Globus pallidus (tissue), 1 donor: Measurements from ENCODE around the gene DPF3.
A peak's percentile ranks its signal among the peaks of the same experiment; 100 is the strongest.

Experiments
- DNase-seq: peaks from one replicate; pipeline ENCODE4 v3.0.0-alpha.2; 2015; ENCODE audit warnings: low spot score

Gene DPF3

DNA sequence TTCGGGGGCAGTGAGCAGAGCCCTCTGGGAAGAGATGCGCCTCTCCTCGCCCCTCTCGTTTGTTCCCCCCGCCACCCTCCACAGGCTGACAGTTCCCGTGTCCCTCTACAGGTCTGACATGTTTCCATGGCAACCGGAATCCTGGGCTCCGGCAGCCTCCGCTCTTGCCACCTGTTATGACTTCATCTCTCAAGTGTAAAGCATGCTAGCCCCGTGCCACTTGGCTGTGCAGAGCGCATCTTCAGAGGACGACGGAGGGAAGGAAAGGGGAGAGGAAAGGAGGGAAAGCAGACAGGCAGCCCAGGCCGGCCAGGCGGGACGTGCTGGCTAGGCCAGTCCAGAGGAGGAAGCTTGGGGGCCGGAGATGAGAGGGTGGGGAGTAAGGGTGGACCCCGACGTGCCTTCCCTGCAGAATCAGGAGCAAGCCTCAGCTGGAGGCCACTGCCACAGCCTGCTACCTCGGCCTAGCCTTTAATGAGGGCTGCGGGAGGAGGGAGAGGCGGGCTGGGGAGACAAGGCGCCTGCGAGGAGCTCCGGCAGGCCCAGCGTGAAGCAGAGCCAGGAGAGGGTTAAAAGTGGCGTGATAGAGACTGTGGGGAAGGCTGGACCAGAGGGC is 214.3 kb downstream of the DPF3 start:
- DNase-seq: peak; percentile 19

GRCh38 chr14:72679141-72679535 is 214.8 kb downstream of the DPF3 start:
- DNase-seq: peak; percentile 18

DNA sequence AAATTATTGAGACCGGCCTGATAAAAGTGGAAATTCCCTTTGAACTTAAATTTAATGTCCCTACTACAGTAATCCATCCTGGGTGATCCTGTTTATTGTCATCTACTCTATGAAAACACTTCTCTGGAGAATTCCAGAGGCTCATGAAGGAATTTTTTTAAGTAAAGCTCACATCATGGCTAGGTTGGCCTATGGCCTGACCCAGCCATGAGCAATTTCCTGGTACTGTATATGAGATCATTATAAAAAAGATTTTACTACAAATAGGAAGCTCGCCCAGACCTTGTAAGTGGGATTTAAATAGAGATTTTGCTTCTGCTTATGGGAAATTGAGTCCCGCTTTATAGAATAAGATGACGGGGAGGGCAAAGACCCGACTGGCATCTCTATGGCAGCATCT is 215.5 kb downstream of the DPF3 start:
- no peak for DNase-seq

GRCh38 chr14:72677664-72678063 is 216.2 kb downstream of the DPF3 start:
- no peak for DNase-seq

- no peak for DNase-seq
Measured at GRCh38 chr14:72675126-72675525, 218.8 kb downstream of the DPF3 start.

GRCh38 chr14:72673179-72673578 is 220.7 kb downstream of the DPF3 start:
- DNase-seq: no peak

DNA sequence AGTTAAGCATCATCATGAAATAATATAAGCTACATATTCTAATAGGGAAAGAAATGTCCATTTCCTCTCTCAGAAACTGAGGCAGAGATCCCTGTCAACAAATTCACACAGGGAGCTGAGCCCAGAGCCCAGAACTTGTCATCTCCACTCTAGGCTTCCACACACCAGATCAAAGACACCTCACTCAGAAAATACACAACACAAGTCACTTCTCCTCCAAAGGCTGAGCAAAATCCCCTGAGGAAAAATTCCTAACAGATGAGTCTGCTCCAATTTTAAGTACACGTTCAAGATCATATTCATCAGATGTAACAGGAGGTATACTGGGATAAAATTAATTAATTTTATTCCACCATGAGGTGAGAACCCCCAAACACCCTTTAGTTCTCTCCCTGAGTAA is 227.3 kb downstream of the DPF3 start:
- DNase-seq: no peak

DNA sequence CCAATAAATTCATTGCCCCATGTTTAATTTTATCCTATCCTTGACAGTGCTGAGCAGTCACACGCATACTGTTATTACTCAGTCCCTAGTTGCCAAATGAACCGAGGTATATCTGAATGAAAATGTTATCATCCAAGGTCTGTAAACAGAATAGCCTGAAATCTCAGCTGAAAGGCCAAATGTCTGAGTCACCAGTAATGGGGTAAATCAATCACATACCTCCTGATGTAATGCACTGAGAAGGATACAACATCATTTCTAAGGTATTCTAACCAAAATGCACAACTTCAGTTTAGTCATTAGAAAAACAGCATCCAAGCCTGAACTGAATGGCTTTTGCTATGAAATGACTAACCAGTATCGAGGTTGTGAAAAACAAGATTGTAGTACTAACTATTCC is 228.6 kb downstream of the DPF3 start:
- no peak for DNase-seq

- DNase-seq: no peak
Measured at GRCh38 chr14:72664651-72665050, 229.2 kb downstream of the DPF3 start.

DNA sequence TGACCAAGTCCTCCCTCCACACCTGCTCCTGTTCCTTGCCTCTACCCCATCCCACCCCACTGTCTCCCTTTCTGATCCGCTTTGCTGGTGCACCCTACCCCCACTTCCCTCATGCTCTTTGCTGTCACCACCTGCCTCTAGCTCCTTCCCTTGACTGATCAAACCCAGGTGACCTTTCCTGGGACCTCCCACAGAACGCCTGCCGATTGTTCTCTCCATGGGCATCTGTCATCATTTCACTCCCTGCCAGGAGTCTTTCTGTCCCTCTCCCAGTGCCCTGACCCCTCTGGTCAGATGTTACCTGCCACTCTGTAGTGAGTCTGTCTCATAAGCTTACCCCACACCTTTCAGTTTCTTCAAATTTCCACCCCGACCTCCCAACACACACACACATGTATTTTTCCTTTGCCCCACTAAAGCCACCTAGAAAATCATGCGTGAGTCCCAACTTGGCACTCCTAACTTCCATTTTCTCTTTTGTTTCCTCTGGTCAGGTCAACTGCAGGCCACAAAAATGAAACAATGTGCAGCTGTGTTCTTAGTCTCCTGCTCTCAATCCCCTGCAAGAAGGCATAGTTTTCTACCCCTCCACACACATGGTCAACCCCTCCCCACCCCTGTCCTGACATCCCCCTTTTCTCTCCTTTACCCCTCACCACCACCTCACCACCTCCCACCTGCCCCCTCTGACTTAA is 229.8 kb downstream of the DPF3 start:
- no peak for DNase-seq

DNA sequence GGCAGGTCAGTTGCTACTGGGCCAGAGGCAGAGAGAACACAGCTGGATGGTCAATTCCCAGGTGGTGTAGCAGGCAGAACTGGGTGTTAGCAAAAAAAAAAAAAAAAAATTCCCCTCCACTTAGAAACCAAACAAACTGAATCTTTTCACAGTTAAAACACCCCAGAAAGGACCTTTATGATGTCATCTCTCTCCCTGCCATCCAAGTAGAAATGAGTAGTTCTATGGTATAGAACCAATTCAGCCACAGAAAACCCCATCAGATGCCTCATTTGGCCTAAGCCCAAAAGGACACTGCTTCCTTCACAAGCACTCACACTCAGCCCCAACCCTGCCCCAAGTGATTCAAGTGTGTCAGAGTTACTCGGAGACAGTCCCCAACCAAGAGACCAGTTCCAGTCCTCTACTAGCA is 230.8 kb downstream of the DPF3 start:
- no peak for DNase-seq

- no peak for DNase-seq
Measured at GRCh38 chr14:72662214-72662613, 231.7 kb downstream of the DPF3 start.

DNA sequence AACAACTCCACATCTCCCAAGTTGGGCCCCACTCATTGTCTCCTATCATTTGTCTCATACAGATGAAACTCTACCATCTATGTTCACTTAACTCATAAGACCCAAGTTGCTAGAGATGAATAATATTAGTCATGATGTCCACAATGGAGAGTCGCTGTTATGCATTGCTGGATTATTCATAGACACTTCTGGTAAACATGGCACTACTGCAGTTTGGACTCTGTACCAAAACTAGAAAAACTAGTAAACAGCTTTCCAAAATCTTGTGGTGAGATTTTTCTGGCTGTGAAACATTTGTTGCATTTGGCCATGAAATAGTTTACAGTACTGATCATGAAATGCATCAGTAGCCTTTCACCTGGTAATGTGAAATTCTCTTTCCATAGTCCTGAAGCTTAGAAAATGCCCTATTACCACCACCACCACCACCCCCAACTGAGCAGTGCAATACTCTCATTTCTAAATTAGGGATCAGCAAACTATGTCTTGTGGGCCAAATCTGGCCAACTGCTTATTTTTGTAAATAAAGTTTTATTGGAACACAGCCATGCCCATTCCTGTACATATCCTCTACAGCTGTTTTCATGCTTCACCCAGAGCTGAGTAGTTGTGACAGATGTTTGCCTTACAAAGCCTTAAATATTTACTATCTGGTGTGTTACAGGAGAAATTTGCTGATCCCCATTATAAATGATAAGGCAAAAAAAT is 236.5 kb downstream of the DPF3 start:
- no peak for DNase-seq

- DNase-seq: no peak
Measured at GRCh38 chr14:72653026-72653425, 240.9 kb downstream of the DPF3 start.

DNA sequence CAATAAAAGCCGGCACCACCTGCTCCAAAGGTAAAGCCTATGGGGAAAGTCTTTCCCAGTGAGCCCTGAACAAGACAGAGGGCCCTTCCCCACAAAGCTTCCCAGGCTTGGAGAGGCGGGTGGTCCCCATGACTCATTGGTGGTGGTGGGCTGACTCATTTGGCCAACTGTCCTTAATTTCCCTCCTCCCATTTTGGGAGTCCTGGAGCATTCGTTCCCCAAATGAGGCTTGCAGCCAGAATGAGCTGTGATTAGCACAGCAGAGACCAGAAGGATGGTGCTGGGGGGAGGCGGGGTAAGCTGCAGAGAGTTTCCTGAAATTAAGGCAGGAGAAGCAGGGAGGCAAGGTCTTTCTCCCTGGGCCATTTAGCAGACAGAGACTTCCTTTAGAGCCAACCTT is 241.7 kb downstream of the DPF3 start:
- no peak for DNase-seq

GRCh38 chr14:72651714-72652113 is 242.2 kb downstream of the DPF3 start:
- DNase-seq: peak; percentile 19

GRCh38 chr14:72651081-72651480 is 242.8 kb downstream of the DPF3 start:
- DNase-seq: no peak

- no peak for DNase-seq
Measured at GRCh38 chr14:72649603-72650227, 244.2 kb downstream of the DPF3 start.

GRCh38 chr14:72647782-72648181 is 246.1 kb downstream of the DPF3 start:
- no peak for DNase-seq

- DNase-seq: no peak
Measured at GRCh38 chr14:72646861-72647528, 246.9 kb downstream of the DPF3 start.

- no peak for DNase-seq
Measured at GRCh38 chr14:72645706-72646105, 248.2 kb downstream of the DPF3 start.

DNA sequence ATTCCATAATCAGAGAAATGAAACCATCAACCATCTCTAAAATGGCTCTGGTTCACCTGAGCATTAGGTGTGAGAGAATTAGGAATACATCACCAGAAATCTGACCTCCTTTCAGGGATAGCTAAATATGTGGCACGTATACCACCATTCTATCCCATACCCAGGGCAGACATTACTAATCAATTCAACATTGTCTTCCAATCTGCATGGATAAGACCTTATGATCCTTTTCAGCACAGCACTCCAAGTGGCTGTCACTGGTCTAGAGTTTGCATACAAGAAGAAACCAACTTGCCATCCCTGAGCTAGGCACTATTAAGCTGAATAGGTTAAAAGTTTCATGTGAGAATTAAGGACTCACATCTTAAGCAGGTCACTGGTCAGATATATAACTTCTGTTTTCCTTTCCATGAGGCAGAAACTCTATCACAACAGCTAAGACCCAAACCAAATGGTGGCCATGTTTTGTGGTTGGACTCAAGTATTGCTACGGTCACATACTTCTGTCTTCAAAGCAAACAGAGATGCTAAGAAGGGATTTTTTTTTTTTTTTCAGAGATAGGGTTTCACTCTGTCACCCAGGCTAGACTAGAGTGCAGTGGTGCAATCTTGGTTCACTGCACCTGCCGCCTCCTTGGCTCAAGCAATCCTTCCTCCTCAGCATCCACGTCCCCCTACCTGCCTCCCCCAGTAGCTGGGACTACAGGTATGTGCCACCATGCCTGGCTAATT is 249.0 kb downstream of the DPF3 start:
- no peak for DNase-seq
